GM12878 (cell line): ENCODE results near the gene DAPK2. TPM values are rescaled to one million over a fixed set of nuclear protein-coding genes. Genes with fewer than 3 reads are reported as not detected.
A peak's percentile ranks its signal among the peaks of the same experiment; 100 is the strongest.

ENCODE experiments used
- ATAC-seq: fragments of 200-7000 bp; cut with Tn5 transposase; 3 replicates; pipeline ENCODE4 v1.9.1; 2020; ENCODE audit warnings: mild to moderate bottlenecking, moderate library complexity
- BruUV-seq: library from RNA; stranded (reverse); fragments of 400-500 nt; replicated peaks from 2 replicates; lab custom pipeline; 2021; lab: Mats Ljungman, UMichigan
- CTCF ChIA-PET: fragments of 300-600 bp; sonication (Branson Sonifier 250); formaldehyde crosslinking; extraction: SDS; loops from one replicate; lab custom pipeline; 2021; ENCODE audit warnings: inconsistent platforms; lab: Yijun Ruan, JAX
- POLR2A ChIA-PET: fragments of 350-600 bp; formaldehyde crosslinking; extraction: SDS; loops from one replicate; lab custom pipeline; 2021; ENCODE audit warnings: inconsistent platforms; lab: Charles Lee
- RAD21 ChIA-PET: fragments of 300-600 bp; sonication (Branson Sonifier 250); formaldehyde crosslinking; loops from one replicate; lab custom pipeline; 2023; ENCODE audit warnings: antibody characterized with exemption; ENCODE audit not compliant: unreplicated experiment; lab: Charles Lee
- SMC1A ChIA-PET: fragments of 300-600 bp; sonication (Branson Sonifier 250); formaldehyde crosslinking; loops from one replicate; lab custom pipeline; 2023; ENCODE audit not compliant: unreplicated experiment, uncharacterized antibody; lab: Charles Lee
- DNase-seq: peaks from one replicate; pipeline ENCODE4 v3.0.0-alpha.2; 2011; ENCODE audit warnings: low read depth, low spot score
- FAIRE-seq: peaks from 3 replicates; lab custom pipeline; 2011; peaks lifted over from hg19 to GRCh38; lab: Jason Lieb, UNC
- H2AFZ ChIP-seq: 2 replicates; pipeline ENCODE4 v1.6.0; 2011; ENCODE audit warnings: low read depth, low read length, control low read depth; ENCODE audit not compliant: control insufficient read depth
- H3K27ac ChIP-seq: 2 replicates; pipeline ENCODE4 v1.5.1; 2011; ENCODE audit warnings: control low read depth; ENCODE audit not compliant: control insufficient read depth, insufficient read depth
- H3K27me3 ChIP-seq, 2 experiments: replicated peaks in 1 of 2; 2 replicates each; pipeline versions ENCODE4 v1.6.0 to v1.6.1; 2011; ENCODE audit warnings: low read length in 1 of 2; ENCODE audit not compliant: control insufficient read depth in 2 of 2, insufficient read depth in 2 of 2
- H3K36me3 ChIP-seq, 2 experiments: 2 replicates each; pipeline ENCODE4 v1.5.1; 2011; ENCODE audit warnings: low read length in 1 of 2; ENCODE audit not compliant: control insufficient read depth in 2 of 2, insufficient read depth in 2 of 2
- H3K4me1 ChIP-seq: 2 replicates; pipeline ENCODE4 v1.6.1; 2011; ENCODE audit warnings: mild to moderate bottlenecking, low read length, moderate library complexity, mixed read lengths; ENCODE audit not compliant: control insufficient read depth, insufficient read depth
- H3K4me2 ChIP-seq: 2 replicates; pipeline ENCODE4 v1.6.0; 2011; ENCODE audit warnings: control low read depth; ENCODE audit not compliant: control insufficient read depth, insufficient read depth
- H3K4me3 ChIP-seq: fragments of 200-600 bp; sonication (generic); 2 replicates; pipeline ENCODE4 v1.5.1; 2016
- H3K79me2 ChIP-seq: 2 replicates; pipeline ENCODE4 v1.6.0; 2011; ENCODE audit warnings: low read length; ENCODE audit not compliant: control insufficient read depth, insufficient read depth
- H3K9ac ChIP-seq: 2 replicates; pipeline ENCODE4 v1.8.0; 2011; ENCODE audit warnings: low read length, control low read depth, mixed read lengths; ENCODE audit not compliant: control insufficient read depth, insufficient read depth
- H3K9me3 ChIP-seq: replicated peaks from 3 replicates; pipeline ENCODE4 v1.5.1; 2011; ENCODE audit warnings: mild to moderate bottlenecking, low read length; ENCODE audit not compliant: control insufficient read depth, insufficient read depth
- H4K20me1 ChIP-seq: 2 replicates; pipeline ENCODE4 v1.6.0; 2011; ENCODE audit not compliant: control insufficient read depth, insufficient read depth
- CHD2 ChIP-seq: IDR thresholded peaks from 2 replicates; pipeline ENCODE4 v1.6.1; 2011; ENCODE audit warnings: low read depth, low read length, improper control_type of control experiment, borderline replicate concordance
- DPF2 ChIP-seq: fragments of 450-650 bp; IDR thresholded peaks from 2 replicates; pipeline ENCODE4 v1.6.1; 2017; ENCODE audit warnings: mild to moderate bottlenecking
- IKZF2 ChIP-seq, 2 experiments: fragments of 450-650 bp; IDR thresholded peaks; 2 replicates each; pipeline ENCODE4 v1.6.1; 2017; ENCODE audit warnings: mild to moderate bottlenecking in 2 of 2, moderate library complexity in 2 of 2
- MTA2 ChIP-seq: fragments of 450-650 bp; IDR thresholded peaks from 2 replicates; pipeline ENCODE4 v1.6.1; 2016; ENCODE audit warnings: low read depth, mild to moderate bottlenecking, moderate library complexity
- NFYA ChIP-seq: IDR thresholded peaks from 2 replicates; pipeline ENCODE4 v1.6.1; 2011; ENCODE audit warnings: low read depth, mild to moderate bottlenecking, low read length, improper control_type of control experiment, borderline replicate concordance
- RAD21 ChIP-seq: IDR thresholded peaks from 2 replicates; pipeline ENCODE4 v1.6.1; 2011; ENCODE audit warnings: mild to moderate bottlenecking, low read depth, low read length, moderate library complexity; ENCODE audit not compliant: insufficient read depth
- SIX5 ChIP-seq: IDR thresholded peaks from 2 replicates; pipeline ENCODE4 v1.6.1; 2011; ENCODE audit warnings: mild to moderate bottlenecking, low read depth, low read length, moderate library complexity; ENCODE audit not compliant: severe bottlenecking
- SPI1 ChIP-seq: IDR thresholded peaks from 2 replicates; pipeline ENCODE4 v1.6.1; 2011; ENCODE audit warnings: low read depth, mild to moderate bottlenecking, low read length, moderate library complexity, borderline replicate concordance; ENCODE audit not compliant: insufficient read depth
- WGBS: methylation state at CpG from one replicate; pipeline ENCODE4 v1.1.6; 2016; ENCODE audit warnings: low lambda C conversion rate; ENCODE audit not compliant: insufficient replicate concordance, insufficient coverage; ENCODE audit errors: missing lambda C conversion rate; 5-methylcytosine and 5-hydroxymethylcytosine counted together
- in situ Hi-C: fragments of 300-500 bp; cut with MboI; formaldehyde crosslinking; loops from 9 replicates; pipeline ENCODE4 v1.14.3; 2018; ENCODE audit warnings: mixed read lengths
- intact Hi-C: fragments of 100-400 bp; cut with micrococcal nuclease; formaldehyde crosslinking; loops from one replicate; pipeline ENCODE4 v1.14.2; 2022; ENCODE audit not compliant: unreplicated experiment
- polyA plus RNA-seq, 11 experiments: library from polyadenylated mRNA; depleted of rRNA in 4 of 11; unstranded in 6 of 11; stranded (reverse) in 5 of 11; fragments of >200 nt; fragmentation: Nextera tagmentation in 4 of 11; fragmentation: Illumina TruSeq in 1 of 11; extraction: Ambion mirVana in 4 of 11; extraction: Trizol in 1 of 11; gene quantifications; 1 replicate in 1 of 11; 2 replicates in 10 of 11; pipeline versions ENCODE4 v1.2.1 to v1.2.3, GENCODE V29; 2011 to 2016; ENCODE audit warnings: inconsistent platforms in 2 of 11, missing spikeins in 2 of 11, low read depth in 1 of 11
- total RNA-seq, 4 experiments: library from RNA; depleted of rRNA in 3 of 4; stranded (reverse); fragments of >200 nt in 3 of 4; fragmentation: Illumina TruSeq in 1 of 4; extraction: Trizol in 1 of 4; gene quantifications; 2 replicates each; pipeline versions ENCODE4 v1.2.1 to v1.2.3, GENCODE V29; 2013 to 2021

Gene DAPK2
- total and polyA plus RNA-seq, 10 of the 15 experiments (the other 5 are each of a cell fraction or from before 2014, with no cell fraction given), result 0.69 to 8.4 (median 4.1) TPM

DNA sequence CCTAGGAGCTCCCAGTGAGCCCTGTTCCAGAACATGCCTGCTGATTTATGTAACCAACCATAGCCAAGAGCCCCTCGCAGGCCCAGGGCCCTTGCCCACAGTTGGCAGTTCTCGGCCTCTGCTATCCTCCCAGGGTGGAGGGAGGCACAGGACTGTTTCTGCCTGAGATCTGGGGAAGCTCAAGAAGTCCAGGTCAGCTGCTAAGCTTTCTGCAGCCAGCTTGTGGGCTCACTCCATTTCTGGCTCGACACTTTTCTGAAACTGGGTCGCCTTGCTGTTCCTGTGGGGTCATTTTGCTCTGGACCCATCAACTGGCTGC lies 140.1 kb downstream of the DAPK2 start (continued):
- TF ChIP-seq DPF2, result no peak
- no peak for TF ChIP-seq NFYA
- TF ChIP-seq SIX5, result no peak
- TF ChIP-seq MTA2, result no peak

DNA sequence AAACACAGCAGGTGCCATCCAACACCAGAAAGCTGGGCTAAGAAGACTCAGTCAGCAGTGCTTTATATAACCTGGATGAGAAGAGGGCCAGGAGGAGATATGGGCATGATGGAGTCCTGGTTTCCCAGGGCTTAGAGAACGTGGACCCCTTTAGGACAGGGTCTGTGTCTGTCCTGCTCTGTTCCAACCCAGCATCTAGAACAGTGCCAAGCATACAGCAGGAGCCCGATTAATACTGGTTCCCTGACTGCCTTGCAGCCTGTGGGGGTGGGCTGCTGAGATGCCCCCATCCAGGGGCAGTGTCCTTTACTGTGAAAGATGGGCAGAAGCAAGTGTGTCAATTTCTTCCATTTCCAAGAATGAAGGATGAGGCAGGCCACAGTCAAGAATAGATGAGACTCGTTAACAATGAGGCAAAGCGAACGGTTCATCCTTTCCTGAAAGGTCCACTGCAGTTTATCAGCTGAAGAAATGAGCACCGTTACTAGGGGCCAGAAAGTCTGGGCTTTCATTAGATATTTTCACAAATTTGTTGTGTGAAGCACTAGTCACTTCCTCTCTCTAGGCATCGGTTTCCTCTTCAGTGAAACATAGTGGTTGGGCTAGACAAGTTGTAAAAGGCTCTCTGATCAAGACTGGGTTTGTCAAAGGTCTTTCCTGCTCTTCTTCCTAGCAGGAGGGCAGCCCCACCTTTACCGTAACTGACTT lies 140.6 kb downstream of the DAPK2 start:
- ChIA-PET POLR2A (no interaction called here), SMC1A (interaction anchor here (1.2 to 2.4 kb wide), 10 partner anchors 8 to 153 kb away, joined by 3 to 8 read pairs (median 4); partner anchors contain the start of gene DAPK2), RAD21 (interaction anchor here (1.2 to 3.2 kb wide), 3 partner anchors 13 to 81 kb away, joined by 4 to 18 read pairs (median 7); no protein-coding TSS in a partner anchor), CTCF (interaction anchor here (1.2 to 2.5 kb wide), 5 partner anchors 15 to 77 kb away, joined by 3 to 9 read pairs (median 5); no protein-coding TSS in a partner anchor)
- WGBS, result 34% methylated on average over 8 of the region's 8 CpGs
- Histone ChIP-seq H3K4me1 (peaks cover 28% of the 10 kb centered on the region), H3K9me3 (no peaks in the 10 kb centered on the region), H3K4me2 (peak overlapping the region; percentile 1), H4K20me1 (no peaks in the 10 kb centered on the region), H3K27ac (no peak overlapping the region), H3K9ac (no peak overlapping the region), H3K79me2 (no peaks in the 10 kb centered on the region), H2AFZ (no peak overlapping the region), H3K27me3 (no peaks in the 10 kb centered on the region), H3K4me3 (no peak overlapping the region), H3K36me3 (no peaks in the 10 kb centered on the region)
- peak; percentile 7 for FAIRE-seq
- no TSS peak for BruUV-seq
- TF ChIP-seq SPI1, result peak; percentile 80; the same call in 1 of the 2 replicates
- no peak for TF ChIP-seq RAD21
- 0 out of 4 replicates have a peak, but pooled peaks of 1 of the 2 experiments have one; percentile 10 for TF ChIP-seq IKZF2 (IDR thresholded peaks at IDR 0.05)
- no peak for TF ChIP-seq CHD2
- ATAC-seq, result peak; percentile 76
- no peak for DNase-seq
- in situ Hi-C loops, result no loop called here
- intact Hi-C loops, result no loop called here
